Measurements from ENCODE around the gene LLGL1. TPM values are rescaled to one million over a fixed set of nuclear protein-coding genes. Genes with fewer than 3 reads are reported as not detected.

LLGL1 gene
- total RNA-seq, 1 experiment from 2014 or later = 30.2 TPM

DNA sequence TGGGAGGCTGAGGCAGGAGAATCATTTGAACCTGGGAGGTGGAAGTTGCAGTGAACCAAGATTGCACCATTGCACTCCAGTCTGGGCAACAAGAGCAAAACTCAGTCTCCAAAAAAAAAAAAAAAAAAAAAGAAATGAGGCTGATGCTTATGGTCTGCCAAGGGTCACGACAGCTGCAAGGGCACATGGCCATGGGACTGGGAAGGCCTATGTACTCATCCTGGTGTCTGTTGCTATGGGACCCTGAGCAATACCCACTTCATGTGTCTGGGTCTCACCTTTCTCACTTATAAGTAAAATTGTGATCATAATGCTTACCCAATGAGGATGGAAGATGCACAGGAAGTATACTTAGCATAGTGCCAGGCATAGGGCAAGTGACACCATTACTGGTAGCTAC lies 51.6 kb downstream of the LLGL1 start:
- CTCF ChIA-PET = no interaction called here
- no peak for DNase-seq (ENCODE audit: low spot score)

DNA sequence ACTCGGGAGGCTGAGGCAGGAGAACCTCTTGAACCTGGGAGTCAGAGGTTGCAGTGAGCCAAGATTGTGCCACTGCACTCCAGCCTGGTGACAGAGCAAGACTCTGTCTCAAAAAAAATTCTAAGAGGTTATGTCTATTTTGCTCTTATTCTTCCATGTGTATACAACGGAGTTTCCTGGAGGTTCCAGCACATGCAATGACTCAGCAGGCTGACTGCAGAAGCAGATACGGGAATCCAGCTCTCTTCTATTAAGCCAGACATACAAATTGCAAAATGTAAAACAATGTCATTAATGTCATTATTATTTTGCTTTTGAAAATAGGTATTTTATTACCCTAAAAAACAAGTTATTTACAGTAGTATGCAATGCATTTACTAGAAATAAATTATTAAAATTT lies 53.4 kb downstream of the LLGL1 start:
- BruUV-seq (replicated peaks) = no TSS peak
- Histone ChIP-seq H3K27ac (ENCODE audit: low read depth, low read length, poor library complexity, severe bottlenecking) (no peak overlapping the region), H3K4me1 (ENCODE audit: insufficient read depth, low read length, poor library complexity, severe bottlenecking) (no peaks in the 10 kb centered on the region), H3K9me3 (ENCODE audit: low read depth, low read length, poor library complexity, severe bottlenecking) (no peaks in the 10 kb centered on the region), H3K27me3 (replicated peaks; ENCODE audit: insufficient read depth, low read depth, low read length, poor library complexity) (no peaks in the 10 kb centered on the region), H3K4me3 (ENCODE audit: low read depth, low read length, poor library complexity, severe bottlenecking) (no peak overlapping the region), H3K36me3 (ENCODE audit: insufficient read depth, low read length, poor library complexity, severe bottlenecking) (peaks cover 76% of the 10 kb centered on the region)
- ChIA-PET CTCF (no interaction called here), POLR2A (ENCODE audit: low non-redundant PET) (no interaction called here)
- no peak for DNase-seq (ENCODE audit: low spot score)
- TF ChIP-seq EZH2 (IDR thresholded peaks at IDR 0.05; ENCODE audit: borderline replicate concordance, low read depth, low read length, poor library complexity, severe bottlenecking) = no peak
- TF ChIP-seq, protein P1, sequence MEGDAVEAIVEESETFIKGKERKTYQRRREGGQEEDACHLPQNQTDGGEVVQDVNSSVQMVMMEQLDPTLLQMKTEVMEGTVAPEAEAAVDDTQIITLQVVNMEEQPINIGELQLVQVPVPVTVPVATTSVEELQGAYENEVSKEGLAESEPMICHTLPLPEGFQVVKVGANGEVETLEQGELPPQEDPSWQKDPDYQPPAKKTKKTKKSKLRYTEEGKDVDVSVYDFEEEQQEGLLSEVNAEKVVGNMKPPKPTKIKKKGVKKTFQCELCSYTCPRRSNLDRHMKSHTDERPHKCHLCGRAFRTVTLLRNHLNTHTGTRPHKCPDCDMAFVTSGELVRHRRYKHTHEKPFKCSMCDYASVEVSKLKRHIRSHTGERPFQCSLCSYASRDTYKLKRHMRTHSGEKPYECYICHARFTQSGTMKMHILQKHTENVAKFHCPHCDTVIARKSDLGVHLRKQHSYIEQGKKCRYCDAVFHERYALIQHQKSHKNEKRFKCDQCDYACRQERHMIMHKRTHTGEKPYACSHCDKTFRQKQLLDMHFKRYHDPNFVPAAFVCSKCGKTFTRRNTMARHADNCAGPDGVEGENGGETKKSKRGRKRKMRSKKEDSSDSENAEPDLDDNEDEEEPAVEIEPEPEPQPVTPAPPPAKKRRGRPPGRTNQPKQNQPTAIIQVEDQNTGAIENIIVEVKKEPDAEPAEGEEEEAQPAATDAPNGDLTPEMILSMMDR (conservative IDR thresholded peaks at IDR 0.05; ENCODE audit: low read depth, low read length) = no peak
- intact Hi-C loops (cut with micrococcal nuclease; ENCODE audit: unreplicated experiment) = no loop called here

More for the DNA sequence above, 51.6 kb downstream of the LLGL1 start:
- BruUV-seq (replicated peaks) = no TSS peak
- peaks cover 62% of the 10 kb centered on the region for H3K36me3 ChIP-seq (ENCODE audit: insufficient read depth, low read length, poor library complexity, severe bottlenecking)
- no peak overlapping the region for H3K27ac ChIP-seq (ENCODE audit: low read depth, low read length, poor library complexity, severe bottlenecking)
- H3K4me1 ChIP-seq (ENCODE audit: insufficient read depth, low read length, poor library complexity, severe bottlenecking) = no peaks in the 10 kb centered on the region
- H3K27me3 ChIP-seq (replicated peaks; ENCODE audit: insufficient read depth, low read depth, low read length, poor library complexity) = no peaks in the 10 kb centered on the region
- POLR2A ChIA-PET (ENCODE audit: low non-redundant PET) = no interaction called here
- no peaks in the 10 kb centered on the region for H3K9me3 ChIP-seq (ENCODE audit: low read depth, low read length, poor library complexity, severe bottlenecking)
- H3K4me3 ChIP-seq (ENCODE audit: low read depth, low read length, poor library complexity, severe bottlenecking) = no peak overlapping the region
- intact Hi-C loops (cut with micrococcal nuclease; ENCODE audit: unreplicated experiment) = no loop called here
- TF ChIP-seq, protein P1 (conservative IDR thresholded peaks at IDR 0.05; ENCODE audit: low read depth, low read length) = no peak
- TF ChIP-seq EZH2 (IDR thresholded peaks at IDR 0.05; ENCODE audit: borderline replicate concordance, low read depth, low read length, poor library complexity, severe bottlenecking) = no peak

DNA sequence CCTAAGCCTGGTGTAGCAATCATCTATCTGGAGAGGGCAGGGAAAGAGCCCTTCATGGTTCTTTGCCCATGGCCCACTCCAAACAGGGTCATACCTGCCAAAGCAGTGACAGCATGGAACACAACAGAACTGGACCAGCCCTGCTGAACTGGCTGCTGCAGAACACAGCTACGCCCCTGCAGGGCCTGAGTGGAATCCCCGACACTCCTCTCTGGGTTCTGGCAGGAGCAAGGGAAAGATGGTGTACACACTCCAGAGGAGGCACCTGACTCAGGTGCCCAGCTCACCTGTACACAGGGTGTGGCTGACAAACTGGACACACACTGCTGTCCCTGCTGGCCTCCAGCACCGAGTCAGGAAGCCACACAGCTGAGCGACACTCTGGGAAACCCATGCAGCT lies 54.8 kb downstream of the LLGL1 start:
- CTCF ChIA-PET = interaction anchor here (0.6 kb wide), 1 partner anchor 64 kb away, joined by 4 read pairs; no protein-coding TSS in a partner anchor
- intact Hi-C loops (cut with micrococcal nuclease; ENCODE audit: unreplicated experiment) = no loop called here
- no peak overlapping the region for H3K27ac ChIP-seq (ENCODE audit: low read depth, low read length, poor library complexity, severe bottlenecking)

More for the DNA sequence above, 54.8 kb downstream of the LLGL1 start:
- H3K9me3 ChIP-seq (ENCODE audit: low read depth, low read length, poor library complexity, severe bottlenecking) = no peaks in the 10 kb centered on the region
- POLR2A ChIA-PET (ENCODE audit: low non-redundant PET) = interaction anchor here (0.6 kb wide), 1 partner anchor 64 kb away, joined by 4 read pairs; no protein-coding TSS in a partner anchor
- no peak for TF ChIP-seq EZH2 (IDR thresholded peaks at IDR 0.05; ENCODE audit: borderline replicate concordance, low read depth, low read length, poor library complexity, severe bottlenecking)
- TF ChIP-seq, protein P1 (conservative IDR thresholded peaks at IDR 0.05; ENCODE audit: low read depth, low read length) = no peak
- no peaks in the 10 kb centered on the region for H3K27me3 ChIP-seq (replicated peaks; ENCODE audit: insufficient read depth, low read depth, low read length, poor library complexity)
- H3K4me1 ChIP-seq (ENCODE audit: insufficient read depth, low read length, poor library complexity, severe bottlenecking) = no peaks in the 10 kb centered on the region
- peaks cover 79% of the 10 kb centered on the region for H3K36me3 ChIP-seq (ENCODE audit: insufficient read depth, low read length, poor library complexity, severe bottlenecking)
- no peak for DNase-seq (ENCODE audit: low spot score)
- no peak overlapping the region for H3K4me3 ChIP-seq (ENCODE audit: low read depth, low read length, poor library complexity, severe bottlenecking)
- BruUV-seq (replicated peaks) = no TSS peak
